ENCODE results near the gene CCDC174.

The CCDC174 gene

DNA sequence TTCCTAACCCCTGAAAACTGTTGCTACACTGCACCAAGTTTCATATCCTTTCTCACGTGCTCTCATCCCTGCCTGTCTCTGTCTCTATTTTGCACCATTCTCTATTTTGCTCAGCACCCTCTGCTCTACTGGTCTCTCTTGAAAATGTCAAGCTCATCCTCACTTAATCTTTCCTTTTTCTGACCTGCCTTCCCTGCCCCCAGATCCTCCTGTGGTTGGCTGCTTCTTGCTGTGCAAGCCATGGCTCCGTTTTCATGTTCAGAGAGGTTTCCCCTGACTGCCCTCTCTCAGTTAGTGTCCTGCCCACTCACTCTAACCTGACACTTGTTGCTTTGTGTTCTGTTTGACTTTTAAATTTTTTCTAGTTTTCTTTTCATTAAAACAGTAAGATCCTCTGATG is 6.0 kb downstream of the CCDC174 start:
- H3K79me2 ChIP-seq, result no peaks in the 10 kb centered on the region
- no peaks in the 10 kb centered on the region for H3K27me3 ChIP-seq (ENCODE audit: control insufficient read depth, insufficient read depth, low read length)
- no peak overlapping the region for H3K4me3 ChIP-seq (ENCODE audit: low read depth, low read length)
- TF ChIP-seq CTCF (IDR thresholded peaks at IDR 0.05), result no peak
- no peaks in the 10 kb centered on the region for H3K36me3 ChIP-seq (ENCODE audit: control insufficient read depth, insufficient read depth, low read length)
- H2AFZ ChIP-seq, result no peak overlapping the region
- no peak overlapping the region for H3K9ac ChIP-seq
- H3K4me2 ChIP-seq (ENCODE audit: low read length), result no peak overlapping the region
- H3K9me3 ChIP-seq (ENCODE audit: control insufficient read depth, low read length), result no peaks in the 10 kb centered on the region
- no peak overlapping the region for H3K27ac ChIP-seq
- H3K4me1 ChIP-seq, result no peaks in the 10 kb centered on the region

DNA sequence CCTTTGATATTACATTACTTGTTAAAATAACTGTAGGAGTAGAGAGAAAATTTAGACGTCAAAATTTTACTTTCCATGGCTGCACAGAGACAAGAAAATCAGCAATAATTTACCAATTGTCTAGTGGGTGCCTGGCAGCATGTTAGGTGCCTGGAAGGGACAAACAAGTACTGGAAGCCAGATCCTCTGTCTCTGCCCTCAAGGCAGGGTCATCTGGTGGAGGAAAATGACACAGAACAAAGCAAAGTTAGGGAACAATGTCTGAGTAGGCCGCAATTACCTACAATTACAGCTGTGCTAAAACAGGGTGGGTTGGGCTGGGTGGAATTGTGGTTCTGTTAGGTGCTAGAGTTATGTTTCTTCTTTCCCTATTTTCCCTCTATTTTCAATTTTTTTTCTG is 7.4 kb downstream of the CCDC174 start:
- Histone ChIP-seq H3K4me2 (ENCODE audit: low read length) (no peak overlapping the region), H3K27ac (no peak overlapping the region), H3K27me3 (ENCODE audit: control insufficient read depth, insufficient read depth, low read length) (no peaks in the 10 kb centered on the region), H3K4me3 (ENCODE audit: low read depth, low read length) (no peak overlapping the region), H3K9me3 (ENCODE audit: control insufficient read depth, low read length) (no peaks in the 10 kb centered on the region), H3K36me3 (ENCODE audit: control insufficient read depth, insufficient read depth, low read length) (no peaks in the 10 kb centered on the region), H3K4me1 (no peaks in the 10 kb centered on the region), H3K79me2 (no peaks in the 10 kb centered on the region), H3K9ac (no peak overlapping the region), H2AFZ (no peak overlapping the region)
- TF ChIP-seq CTCF (IDR thresholded peaks at IDR 0.05), result no peak

GRCh38 chr3:14660942-14661341 is 9.4 kb downstream of the CCDC174 start:
- Histone ChIP-seq H3K9ac (no peak overlapping the region), H3K36me3 (ENCODE audit: control insufficient read depth, insufficient read depth, low read length) (no peaks in the 10 kb centered on the region), H3K4me3 (ENCODE audit: low read depth, low read length) (no peak overlapping the region), H3K4me1 (no peaks in the 10 kb centered on the region), H3K27ac (no peak overlapping the region), H2AFZ (no peak overlapping the region), H3K79me2 (no peaks in the 10 kb centered on the region), H3K9me3 (ENCODE audit: control insufficient read depth, low read length) (no peaks in the 10 kb centered on the region), H3K27me3 (ENCODE audit: control insufficient read depth, insufficient read depth, low read length) (no peaks in the 10 kb centered on the region), H3K4me2 (ENCODE audit: low read length) (no peak overlapping the region)
- no peak for TF ChIP-seq CTCF (IDR thresholded peaks at IDR 0.05)

DNA sequence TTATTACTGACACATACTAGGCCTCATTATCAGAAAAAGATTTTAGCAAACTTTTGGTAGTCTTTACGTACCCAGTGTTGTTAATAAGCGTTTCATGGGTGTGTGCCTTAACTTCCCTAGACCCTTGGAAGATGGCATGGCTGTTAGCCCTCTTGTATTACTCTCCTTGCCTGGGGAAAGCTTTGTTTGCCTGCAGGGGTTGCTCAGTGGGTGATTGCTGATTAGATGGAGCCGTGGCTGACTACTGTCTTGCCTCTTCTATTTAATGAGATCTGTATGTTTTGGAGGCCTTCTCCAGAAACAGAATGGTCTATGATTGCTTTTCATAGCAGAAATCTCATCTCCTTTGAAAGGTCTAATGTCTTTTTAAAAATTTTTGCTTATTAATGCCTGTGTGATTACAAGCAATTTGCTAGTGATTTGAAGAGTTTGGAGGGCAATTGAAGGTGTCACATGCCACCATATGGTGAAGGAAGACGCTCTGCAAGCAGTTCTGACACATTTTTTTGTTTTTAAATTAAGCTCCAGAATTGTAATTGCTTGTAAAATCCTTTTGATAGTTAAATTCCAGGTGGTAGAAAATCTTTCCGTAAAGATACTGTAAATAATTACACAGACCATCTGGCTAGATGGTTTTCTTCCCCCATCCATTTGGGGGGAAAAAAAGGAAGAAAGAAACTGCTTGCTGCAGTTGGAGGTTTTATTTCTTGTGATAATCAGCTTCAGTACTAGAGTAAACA is 12.0 kb downstream of the CCDC174 start:
- TF ChIP-seq CTCF (IDR thresholded peaks at IDR 0.05), result no peak
- H3K9ac ChIP-seq, result no peak overlapping the region
- no peak overlapping the region for H2AFZ ChIP-seq
- H3K4me2 ChIP-seq (ENCODE audit: low read length), result no peak overlapping the region
- H3K4me3 ChIP-seq (ENCODE audit: low read depth, low read length), result no peak overlapping the region
- no peaks in the 10 kb centered on the region for H3K9me3 ChIP-seq (ENCODE audit: control insufficient read depth, low read length)
- H3K4me1 ChIP-seq, result no peaks in the 10 kb centered on the region
- no peaks in the 10 kb centered on the region for H3K79me2 ChIP-seq
- H3K36me3 ChIP-seq (ENCODE audit: control insufficient read depth, insufficient read depth, low read length), result no peaks in the 10 kb centered on the region
- H3K27me3 ChIP-seq (ENCODE audit: control insufficient read depth, insufficient read depth, low read length), result no peaks in the 10 kb centered on the region
- no peak overlapping the region for H3K27ac ChIP-seq

DNA sequence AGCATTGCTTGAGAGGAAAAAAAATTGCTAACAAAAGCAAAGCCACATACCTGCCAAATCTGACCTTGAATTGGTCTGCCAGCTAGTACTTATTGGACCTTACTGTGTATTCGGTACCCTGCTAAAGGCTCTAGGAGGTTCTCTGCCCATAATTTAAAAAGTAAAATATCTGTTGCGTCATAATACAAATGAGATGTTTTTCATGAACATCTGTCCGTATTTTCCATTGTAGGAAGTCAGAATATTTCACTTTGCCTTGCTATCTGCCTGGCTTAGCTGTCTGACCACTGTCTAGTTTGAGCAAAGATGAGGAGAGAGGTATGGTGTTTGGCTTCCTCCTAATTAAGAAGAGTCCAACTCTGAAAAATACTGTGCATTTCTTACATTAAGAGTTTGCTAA is 12.6 kb downstream of the CCDC174 start:
- H3K9me3 ChIP-seq (ENCODE audit: control insufficient read depth, low read length), result no peaks in the 10 kb centered on the region
- no peak overlapping the region for H3K27ac ChIP-seq
- no peaks in the 10 kb centered on the region for H3K79me2 ChIP-seq
- no peaks in the 10 kb centered on the region for H3K36me3 ChIP-seq (ENCODE audit: control insufficient read depth, insufficient read depth, low read length)
- no peak overlapping the region for H3K4me3 ChIP-seq (ENCODE audit: low read depth, low read length)
- no peak overlapping the region for H2AFZ ChIP-seq
- no peak overlapping the region for H3K9ac ChIP-seq
- H3K4me1 ChIP-seq, result no peaks in the 10 kb centered on the region
- H3K27me3 ChIP-seq (ENCODE audit: control insufficient read depth, insufficient read depth, low read length), result no peaks in the 10 kb centered on the region
- H3K4me2 ChIP-seq (ENCODE audit: low read length), result no peak overlapping the region
- TF ChIP-seq CTCF (IDR thresholded peaks at IDR 0.05), result no peak
